Measurements from ENCODE around the gene LYRM1.
"Not testable (repeated sequence)": the region's sequence is repeated elsewhere in the genome, so short reads cannot be mapped to it uniquely, and the experiment has no call there.

The LYRM1 gene

DNA sequence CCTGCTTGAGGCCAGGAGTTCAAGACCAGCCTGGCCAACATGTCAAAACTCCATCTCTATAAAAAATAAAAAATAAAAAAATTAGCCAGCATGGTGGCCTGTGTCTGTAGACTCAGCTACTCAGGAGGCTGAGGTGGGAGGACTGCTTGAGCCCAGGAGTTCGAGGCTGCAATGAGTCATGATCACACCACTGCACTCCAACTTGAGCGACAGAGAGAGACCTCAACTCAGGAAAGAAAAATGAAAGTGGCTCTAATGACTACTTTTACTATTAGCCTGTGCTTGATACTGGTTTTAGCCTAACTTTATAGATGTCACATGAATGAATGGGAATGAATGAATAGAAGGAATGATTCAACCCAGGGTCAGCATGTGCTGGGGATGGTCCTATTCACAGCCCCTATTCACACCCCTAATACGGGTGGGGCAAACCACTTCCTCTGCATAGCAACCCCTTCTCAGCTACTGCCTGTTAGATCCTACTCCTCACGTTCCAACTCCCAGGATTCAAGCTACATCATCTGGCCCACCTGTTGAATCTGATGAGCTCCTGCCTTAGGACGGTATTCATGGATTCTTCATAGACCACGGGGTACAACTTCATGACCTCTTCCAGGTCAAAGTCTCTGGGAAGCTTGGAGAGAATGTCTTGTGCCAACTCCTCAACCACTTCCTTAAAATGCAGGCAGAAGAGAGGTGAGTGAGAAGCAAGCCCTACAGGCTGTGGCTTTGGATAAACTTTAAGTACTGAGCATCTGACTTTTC lies 40.5 kb downstream of the LYRM1 start:
- no peak for DNase-seq

DNA sequence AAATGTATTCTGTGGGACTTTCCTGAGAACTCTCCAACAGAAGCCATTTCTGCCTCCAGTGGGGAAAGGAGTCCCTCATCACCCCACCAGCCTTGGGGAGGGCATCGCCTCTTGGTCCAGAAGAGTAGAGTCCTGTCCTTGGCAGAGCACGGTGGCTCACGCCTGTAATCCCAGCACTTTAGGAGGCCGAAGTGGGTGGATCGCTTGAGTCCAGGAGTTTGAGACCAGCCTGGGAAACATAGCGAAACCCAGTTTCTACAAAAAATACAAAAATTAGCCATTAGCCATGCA lies 41.0 kb downstream of the LYRM1 start:
- no peak for DNase-seq

GRCh38 chr16:20942256-20942655 lies 41.7 kb downstream of the LYRM1 start:
- no peak for DNase-seq

- DNase-seq: no peak
These were observed 44.4 kb downstream of the LYRM1 start for GRCh38 chr16:20944861-20945574.

DNA sequence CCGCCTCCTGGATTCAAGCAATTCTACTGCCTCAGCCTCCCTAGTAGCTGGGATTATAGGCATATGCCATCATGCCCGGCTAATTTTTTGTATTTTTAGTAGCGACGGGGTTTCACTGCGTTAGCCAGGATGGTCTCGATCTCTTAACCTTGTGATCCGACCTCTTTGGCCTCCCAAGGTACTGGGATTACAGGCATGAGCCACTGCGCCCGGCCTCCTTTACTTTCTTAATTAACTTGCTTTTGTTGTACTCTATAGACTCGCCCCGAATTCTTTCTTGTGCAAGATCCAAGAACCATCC lies 45.0 kb downstream of the LYRM1 start:
- not testable (repeated sequence) for DNase-seq

GRCh38 chr16:20946015-20946629 lies 45.6 kb downstream of the LYRM1 start:
- no peak for DNase-seq

- DNase-seq: no peak
These were observed 47.9 kb downstream of the LYRM1 start for GRCh38 chr16:20948444-20948843.

DNA sequence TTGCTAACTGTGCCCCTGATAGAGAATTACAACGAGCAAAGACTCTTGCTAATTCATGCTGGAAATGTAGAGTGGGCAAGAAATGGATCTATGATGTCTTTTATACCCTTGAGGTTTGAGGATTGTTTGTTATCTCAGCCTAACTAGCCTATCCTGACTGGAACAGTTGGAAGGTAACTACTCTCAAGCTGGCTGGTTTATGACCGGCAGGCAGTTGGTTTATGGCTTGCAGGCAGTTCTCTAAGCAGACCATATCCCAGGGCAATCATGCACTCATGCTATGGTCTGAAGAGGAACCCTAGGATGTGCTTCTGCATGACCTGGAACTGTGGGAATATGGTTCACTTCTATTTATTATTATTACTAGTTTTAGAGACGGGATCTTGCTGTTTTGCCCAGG lies 49.1 kb downstream of the LYRM1 start:
- no peak for DNase-seq

GRCh38 chr16:20950294-20950693 lies 49.7 kb downstream of the LYRM1 start:
- DNase-seq: no peak

DNA sequence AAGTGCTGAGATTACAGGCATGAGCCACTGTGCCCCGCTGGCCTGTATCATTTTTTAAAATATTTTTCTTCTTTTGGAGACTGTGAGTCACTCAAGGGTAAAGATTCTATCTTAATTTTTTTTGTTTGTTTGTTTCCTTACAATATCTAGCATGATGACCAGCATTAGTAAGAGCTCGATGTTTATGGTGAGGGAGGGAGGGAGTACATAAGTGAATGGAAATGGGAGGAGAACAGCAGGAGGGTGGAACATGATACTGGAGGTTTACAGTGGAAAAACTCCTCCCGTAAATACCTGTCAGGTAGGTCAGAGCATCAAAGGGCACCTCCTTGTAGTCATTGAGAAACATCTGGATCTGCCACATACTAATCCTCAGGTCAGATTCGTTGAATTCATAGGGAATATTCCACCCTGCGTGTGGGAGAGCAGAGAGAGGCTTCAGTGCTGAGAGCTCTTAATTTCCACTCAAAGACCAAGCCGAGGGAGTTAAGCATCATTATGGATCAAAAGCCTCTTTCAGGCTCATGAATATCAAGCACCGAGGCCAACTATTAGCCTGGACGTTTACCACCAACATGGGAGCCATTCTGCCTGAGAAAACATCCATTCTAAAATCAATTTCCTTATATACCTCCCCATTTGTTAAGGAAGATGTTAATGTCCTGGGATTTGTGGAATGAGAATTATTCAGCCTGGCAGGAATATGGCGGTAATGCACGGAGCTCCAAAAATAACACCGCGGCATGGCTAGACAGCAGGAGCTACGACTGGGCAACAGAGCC lies 51.8 kb downstream of the LYRM1 start:
- DNase-seq: peak; percentile 22

DNA sequence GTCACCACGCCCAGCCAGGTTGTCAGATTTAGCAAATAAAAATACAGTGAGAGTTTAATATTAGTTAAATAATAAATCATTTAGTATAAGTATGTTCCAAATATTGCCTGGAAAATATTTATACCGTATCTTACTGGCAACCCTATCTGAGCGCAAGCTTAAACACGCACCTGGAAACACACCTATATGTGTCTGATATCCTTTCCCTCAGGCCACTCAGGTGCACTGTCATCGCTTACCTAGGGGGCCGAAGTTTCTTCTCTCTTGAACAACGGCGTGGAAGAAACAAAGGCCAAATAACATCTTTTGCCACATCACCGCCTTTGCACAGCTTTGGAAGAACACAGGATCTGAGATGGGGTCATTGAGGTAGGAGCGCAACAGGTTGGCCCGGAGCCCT lies 54.0 kb downstream of the LYRM1 start:
- no peak for DNase-seq

- DNase-seq: no peak
These were observed 55.7 kb downstream of the LYRM1 start for GRCh38 chr16:20956319-20956718.

- DNase-seq: no peak
These were observed 56.6 kb downstream of the LYRM1 start for GRCh38 chr16:20957153-20957552.

DNA sequence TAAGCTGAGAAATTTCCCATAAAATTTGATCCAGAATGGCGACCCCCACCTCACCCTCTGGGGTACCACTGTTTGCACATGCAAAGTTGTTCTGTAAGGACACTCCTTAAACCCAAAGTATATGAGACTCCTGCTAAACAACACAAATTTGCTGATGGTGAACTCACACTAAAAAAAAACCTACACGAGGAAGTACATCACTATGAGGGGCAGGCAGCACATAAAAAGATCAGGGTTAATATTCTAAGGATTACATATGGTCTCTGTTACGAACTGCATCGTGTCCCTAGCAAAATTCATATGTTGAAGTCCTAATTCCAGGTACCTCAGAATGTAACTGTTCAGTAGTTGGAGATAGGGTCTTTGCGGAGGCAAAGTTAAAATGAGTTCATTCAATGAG lies 60.3 kb downstream of the LYRM1 start:
- no peak for DNase-seq

GRCh38 chr16:20968765-20969164 lies 68.2 kb downstream of the LYRM1 start:
- no peak for DNase-seq

DNA sequence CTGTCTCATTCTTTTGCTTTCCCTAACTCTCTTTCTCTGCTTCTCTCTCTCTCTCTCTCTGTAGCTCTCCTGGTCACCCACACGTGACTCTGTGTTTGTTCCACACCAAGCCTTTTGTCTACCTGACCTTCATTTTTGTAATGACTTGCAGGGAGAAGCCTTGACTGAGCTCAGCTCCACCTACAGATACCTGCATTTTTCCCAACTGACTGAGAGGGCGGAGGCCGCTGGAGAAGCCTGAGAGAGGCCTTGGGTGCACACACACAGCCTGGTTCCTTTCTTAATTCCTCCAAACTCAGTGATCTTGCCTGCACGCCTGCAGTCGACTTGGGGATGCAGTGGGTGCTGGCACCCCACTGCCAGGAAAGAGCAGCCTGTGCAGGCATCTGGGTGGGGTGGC lies 68.8 kb downstream of the LYRM1 start:
- no peak for DNase-seq

GRCh38 chr16:20971401-20971800 lies 70.8 kb downstream of the LYRM1 start:
- no peak for DNase-seq

GRCh38 chr16:20973201-20973600 lies 72.6 kb downstream of the LYRM1 start:
- not testable (repeated sequence) for DNase-seq
